Measurements from ENCODE around the gene CHD8.

Gene CHD8

GRCh38 chr14:21369949-21370679 lies 85.8 kb downstream of the CHD8 start:
- FAIRE-seq = no peak

- no peak for FAIRE-seq
Observed at GRCh38 chr14:21367582-21368144, 88.3 kb downstream of the CHD8 start.

- no peak for FAIRE-seq
Observed at GRCh38 chr14:21356511-21356910, 99.4 kb downstream of the CHD8 start.

GRCh38 chr14:21352587-21352986 lies 103.3 kb downstream of the CHD8 start:
- no peak for FAIRE-seq

- no peak for FAIRE-seq
Observed at GRCh38 chr14:21350539-21350938, 105.4 kb downstream of the CHD8 start.

GRCh38 chr14:21347201-21347600 lies 108.7 kb downstream of the CHD8 start:
- FAIRE-seq = no peak

- no peak for FAIRE-seq
Observed at GRCh38 chr14:21346532-21347135, 109.3 kb downstream of the CHD8 start.

- FAIRE-seq = no peak
Observed at GRCh38 chr14:21343035-21343794, 112.7 kb downstream of the CHD8 start.

Measured in G401.6 (cell line).